SKM-1 (cell line): ENCODE results near the gene RFK.
"Not testable (repeated sequence)": the region's sequence is repeated elsewhere in the genome, so short reads cannot be mapped to it uniquely, and the experiment has no call there.

ENCODE experiments used
- DNase-seq: peaks from one replicate; lab custom pipeline; 2025; ENCODE audit not compliant: unreplicated experiment; lab: John Stamatoyannopoulos, UW

The RFK gene

DNA sequence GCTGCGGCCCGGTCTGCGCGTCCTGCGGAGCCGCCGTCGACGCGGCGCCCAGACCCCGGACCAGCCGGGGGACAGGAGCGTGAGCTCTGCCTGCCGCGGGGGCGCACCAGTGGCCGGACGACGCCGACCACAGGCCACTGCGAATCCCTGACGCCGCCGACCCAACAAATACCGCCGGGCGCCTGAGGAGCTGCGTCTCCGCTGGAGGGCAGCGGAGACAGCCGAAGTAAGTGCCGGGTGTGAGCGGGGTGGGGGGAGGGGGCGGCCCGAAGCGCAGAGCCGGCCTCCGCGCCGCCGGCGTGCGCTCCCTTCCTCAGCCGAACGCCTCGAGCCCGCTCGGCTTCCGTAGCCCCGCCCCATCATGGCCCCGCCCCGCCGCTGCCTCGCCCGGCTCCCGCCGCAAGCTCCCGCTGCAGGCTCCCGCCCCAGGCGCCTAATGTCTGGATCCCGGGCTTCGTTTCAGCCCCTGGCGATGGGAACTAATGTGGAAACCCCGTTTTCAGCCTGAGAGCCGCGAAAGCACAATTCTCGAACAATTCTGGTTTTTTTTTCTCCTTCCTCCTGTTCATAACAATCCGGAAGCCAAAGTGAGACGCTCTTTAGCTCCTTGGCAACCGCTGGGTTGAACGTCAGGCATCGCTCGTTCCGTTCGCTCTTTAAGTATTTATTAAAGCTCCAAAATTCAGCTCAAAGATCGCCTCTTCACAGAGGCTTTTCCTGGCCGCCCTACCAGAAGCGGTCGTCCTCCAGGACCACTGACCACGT is at the start of gene RFK:
RFK (minus strand) TSS at position 232 of the 765 bp plus-strand sequence. CDS start 255 bp downstream, outside the sequence.
- DNase-seq, result peak; percentile 24

DNA sequence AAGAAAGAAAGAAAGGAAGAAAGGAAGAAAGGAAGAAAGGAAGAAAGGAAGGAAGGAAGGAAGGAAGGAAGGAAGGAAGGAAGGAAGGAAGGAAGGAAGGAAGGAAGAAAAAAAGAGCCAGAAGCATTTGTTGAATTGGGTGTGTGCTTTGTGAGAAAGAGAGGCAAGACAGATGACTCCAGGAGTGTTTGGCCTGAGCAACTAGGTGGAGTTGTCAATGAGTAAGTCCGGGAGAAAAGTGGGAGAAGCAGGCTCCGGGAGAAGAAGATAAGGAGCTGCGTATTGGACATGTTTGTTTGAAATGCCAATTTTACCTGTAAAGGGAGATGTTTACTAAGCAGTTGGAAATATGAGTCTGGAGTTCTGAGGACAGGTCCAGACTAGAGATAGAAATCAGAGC is 49.7 kb upstream of the RFK start:
- no peak for DNase-seq

DNA sequence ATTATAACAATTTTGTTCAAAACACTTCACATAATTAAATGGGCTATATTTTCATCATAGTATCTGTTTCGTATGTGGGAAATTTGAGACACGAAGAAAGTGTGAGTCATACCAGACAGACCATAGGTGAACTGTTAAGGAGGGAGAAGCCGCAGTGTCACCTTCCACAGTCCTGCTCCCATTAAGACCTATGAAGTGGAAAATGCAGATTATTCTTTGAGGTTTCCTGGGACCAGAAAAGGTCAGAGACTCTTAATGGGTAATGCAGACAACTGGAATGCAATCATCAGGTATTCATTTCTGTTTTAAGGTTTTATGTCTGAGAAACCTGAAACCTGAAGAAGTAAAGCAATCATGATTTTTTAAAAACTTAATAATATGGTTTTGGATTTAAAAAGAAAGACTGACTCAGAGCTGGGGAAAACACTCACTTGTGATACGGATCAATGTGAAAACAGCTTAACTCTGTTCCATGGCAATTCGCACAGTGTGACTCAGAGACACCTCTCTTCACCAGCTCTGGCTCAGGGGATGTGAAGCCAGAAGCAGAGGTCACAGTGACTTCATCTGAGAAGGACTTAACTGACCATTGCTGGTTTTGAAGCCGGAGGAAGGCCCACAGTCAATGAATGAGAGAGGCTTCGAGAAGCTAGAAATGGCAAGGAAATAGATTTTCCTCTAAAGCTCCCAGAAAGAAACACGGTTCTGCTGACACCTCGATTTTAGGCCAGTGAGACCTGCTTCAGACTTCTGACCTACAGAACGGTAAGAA is 47.5 kb upstream of the RFK start:
- DNase-seq, result no peak

DNA sequence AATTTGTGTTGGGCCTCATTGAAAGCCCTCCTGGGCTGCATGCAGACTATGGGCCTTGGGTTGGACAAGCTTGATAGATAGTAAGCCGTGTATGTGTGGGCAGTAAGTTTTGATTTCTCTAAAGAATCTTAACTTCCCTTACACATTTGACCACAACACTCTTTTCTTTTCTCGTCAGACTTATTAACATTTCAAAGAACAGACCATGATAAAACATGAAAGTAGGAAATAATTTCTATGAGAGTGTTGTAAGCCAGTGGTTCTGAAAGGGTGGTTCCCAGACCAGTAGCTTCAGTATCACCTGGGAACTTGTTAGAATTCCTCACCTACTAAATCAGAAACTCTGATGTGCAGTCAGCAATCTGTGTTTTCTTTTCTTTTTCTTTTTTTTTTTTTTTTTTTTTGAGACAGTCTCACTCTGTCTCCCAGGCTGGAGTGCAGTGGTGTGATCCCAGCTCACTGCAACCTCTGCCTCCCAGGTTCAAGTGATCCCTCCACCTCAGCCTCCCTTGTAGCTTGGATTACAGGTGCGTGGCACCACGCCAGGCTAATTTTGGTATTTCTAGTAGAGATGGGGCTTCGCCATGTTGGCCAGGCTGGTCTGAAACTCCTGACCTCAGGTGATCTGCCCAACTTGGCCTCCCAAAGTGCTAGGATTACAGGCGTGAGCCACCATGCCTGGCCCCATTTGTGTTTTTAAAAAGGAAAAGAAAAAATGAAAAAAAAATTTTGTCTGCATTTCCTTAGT is 44.8 kb upstream of the RFK start:
- DNase-seq, result no peak

DNA sequence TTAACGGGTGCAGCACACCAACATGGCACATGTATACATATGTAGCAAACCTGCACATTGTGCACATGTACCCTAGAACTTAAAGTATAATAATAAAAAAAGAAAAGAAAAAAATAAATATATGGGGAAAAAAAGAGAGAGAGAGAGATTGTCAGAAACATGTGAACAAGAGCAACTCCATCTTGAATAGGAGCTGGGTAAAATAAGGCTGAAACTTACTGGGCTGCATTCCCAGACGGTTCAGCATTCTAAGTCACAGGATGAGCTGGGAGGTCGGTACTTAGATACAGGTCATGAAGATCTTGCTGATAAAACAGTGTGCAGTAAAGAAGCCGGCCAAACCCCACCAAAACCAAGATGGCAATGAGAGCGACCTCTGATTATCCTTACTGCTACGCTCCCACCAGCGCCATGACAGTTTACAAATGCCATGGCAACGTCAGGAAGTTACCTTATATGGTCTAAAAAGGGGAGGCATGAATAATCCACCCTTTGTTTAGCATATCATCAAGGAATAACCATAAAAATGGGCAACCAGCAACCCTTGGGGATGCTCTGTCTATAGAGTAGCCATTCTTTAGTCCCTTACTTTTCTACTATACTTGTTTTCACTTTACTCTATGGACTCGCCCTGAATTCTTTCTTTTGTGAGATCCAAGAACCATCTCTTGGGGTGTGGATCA is 42.9 kb upstream of the RFK start:
- not testable (repeated sequence) for DNase-seq

DNA sequence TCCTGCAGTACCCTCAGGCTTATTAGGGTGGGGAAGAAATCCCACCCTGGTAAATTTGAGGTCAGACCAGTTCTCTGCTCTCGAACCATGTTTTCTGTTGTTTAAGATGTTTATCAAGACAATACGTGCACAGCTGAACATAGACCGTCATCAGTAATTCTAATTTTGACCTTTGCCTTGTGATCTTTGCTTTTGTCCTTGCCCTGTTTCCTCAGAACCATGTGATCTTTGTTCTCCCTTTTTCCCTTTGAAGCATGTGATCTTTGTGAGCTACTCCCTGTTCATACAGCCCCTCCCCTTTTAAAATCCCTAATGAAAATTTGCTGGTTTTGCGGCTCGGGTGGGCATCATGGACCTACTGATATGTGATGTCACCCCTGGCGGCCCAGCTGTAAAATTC is 40.7 kb upstream of the RFK start:
- not testable (repeated sequence) for DNase-seq

DNA sequence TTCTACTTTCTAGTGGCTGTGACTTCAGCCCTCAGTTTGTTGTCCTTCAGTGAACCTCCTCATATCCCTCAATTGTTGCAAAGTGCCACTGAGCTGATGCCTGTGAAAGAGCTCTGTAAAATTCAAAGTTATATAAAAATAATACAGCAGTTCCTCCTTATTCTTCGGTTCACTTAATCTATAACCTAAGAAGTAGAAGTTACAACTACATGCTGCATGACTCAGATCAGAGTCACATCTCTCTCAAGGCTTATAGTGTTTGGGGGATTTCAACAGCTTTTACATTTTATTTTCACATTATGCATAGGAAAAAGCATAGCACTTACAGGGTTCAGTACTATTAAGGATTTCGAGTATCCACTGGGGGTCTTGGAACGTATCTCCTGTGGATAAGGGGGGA is 39.6 kb upstream of the RFK start:
- DNase-seq, result no peak

DNA sequence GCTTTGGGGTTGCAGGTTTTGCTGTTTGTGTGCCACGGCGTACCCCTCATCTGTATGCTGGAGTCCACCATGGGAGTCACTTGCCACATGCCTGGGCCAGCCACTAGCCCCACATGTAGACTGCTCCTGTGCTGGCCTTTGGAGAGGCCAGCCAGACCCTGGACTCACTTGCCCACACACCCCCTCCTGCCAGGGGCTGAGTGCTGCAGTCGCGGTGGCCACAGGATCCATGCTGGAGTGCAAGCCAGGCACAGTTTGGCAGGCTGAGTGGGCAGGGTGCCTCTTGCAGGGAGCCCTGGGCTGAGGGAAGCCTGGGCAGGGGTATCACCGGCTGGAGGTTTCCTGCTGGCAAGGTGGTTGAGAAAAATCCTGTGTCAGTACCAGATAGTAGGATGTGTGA is 39.2 kb upstream of the RFK start:
- DNase-seq, result no peak

DNA sequence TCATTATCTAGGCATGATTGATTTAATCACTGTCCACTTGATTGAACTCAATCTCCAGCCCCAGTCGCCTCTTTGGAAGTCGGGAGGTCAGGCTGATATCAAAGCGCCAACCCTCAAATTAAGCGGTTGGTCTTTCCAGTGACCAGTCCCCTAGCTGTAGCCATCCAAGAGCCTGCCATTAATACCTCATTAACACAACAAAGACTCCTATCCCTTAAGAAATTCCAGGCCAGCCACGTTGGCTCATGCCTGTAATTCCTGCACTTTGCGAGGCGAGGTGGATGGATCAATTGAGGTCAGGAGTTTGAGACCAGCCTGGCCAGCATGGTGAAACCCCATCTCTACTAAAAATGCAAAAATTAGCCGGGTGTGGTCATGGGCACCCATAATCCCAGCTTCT is 37.4 kb upstream of the RFK start:
- DNase-seq, result no peak

DNA sequence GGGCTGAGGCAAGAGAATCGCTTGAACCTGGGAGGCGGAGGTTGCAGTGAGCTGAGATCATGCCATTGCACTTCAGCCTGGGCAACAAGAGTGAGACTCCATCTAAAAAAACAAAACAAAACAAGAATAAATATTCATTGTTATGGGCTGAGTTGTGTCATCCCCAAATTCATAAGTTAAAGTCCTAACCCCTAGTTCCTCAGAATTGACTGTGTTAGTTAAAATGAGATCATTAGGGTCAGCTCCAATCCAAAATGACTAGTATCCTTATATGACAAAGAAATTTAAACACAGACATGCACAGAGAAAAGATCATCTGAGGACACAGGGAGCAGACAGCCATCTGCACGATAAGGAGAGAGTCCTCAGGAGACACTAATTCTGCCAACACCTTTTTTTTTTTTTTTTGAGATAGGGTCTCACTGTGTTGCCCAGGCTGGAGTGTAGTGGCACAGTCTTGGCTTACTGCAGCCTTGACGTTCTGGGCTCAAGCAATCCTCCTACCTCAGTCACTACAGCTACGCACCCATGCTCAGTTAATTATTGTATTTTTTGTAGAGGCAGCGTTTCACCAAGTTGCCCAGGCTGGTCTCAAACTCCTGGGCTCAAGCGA is 32.7 kb upstream of the RFK start:
- DNase-seq, result no peak

DNA sequence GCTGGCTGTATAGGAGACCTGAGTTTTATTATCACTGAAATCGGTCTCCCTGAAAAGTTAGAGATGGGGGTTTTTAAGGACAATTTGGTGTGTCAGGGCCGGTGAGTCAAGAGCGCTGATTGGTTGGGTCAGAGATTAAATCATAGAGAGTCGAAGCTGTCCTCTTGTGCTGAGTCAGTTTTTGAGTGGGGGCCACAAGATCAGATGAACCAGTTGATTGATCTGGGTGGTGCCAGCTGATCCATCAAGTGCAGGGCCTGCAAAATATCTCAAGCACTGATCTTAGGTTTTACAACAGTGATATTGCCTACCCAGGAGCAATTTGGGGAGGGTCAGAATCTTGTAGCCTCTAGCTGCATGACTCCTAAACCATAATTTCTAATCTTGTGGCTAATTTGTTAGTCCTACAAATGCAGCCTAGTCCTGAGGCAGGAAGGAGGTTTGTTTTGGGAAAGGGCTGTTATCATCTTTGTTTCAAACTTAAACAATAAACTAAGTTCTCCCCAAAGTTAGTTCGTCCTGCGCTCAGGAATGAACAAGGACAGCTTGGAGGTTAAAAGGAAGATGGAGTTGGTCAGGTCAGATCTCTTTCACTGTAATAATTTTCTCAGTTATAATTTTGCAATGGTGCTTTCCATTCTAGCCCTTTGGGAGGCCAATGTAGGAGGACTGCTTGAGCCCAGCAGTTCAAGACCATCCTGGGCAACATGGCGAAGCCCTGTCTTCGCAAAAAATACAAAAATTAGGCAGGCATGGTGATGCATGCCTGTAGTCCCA is 31.6 kb upstream of the RFK start:
- no peak for DNase-seq

DNA sequence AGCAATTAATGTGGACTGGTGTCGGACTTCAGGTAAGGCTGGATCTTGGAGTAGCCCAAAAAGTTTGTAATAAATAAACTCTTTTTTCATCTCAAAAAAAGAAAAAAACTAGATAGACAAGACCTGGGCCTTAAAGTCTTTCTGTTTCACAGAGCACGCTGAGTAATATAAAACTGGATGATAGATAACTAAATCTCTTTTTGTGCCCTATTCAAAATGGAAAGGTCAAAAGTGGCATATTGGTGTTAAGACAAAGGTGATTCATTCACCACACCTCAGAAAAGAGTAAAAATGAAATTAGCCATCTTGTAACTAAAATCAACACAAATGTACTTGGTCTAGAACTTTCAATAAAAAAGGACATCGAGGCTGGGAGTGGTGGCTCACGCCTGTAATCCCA is 30.3 kb upstream of the RFK start:
- no peak for DNase-seq

DNA sequence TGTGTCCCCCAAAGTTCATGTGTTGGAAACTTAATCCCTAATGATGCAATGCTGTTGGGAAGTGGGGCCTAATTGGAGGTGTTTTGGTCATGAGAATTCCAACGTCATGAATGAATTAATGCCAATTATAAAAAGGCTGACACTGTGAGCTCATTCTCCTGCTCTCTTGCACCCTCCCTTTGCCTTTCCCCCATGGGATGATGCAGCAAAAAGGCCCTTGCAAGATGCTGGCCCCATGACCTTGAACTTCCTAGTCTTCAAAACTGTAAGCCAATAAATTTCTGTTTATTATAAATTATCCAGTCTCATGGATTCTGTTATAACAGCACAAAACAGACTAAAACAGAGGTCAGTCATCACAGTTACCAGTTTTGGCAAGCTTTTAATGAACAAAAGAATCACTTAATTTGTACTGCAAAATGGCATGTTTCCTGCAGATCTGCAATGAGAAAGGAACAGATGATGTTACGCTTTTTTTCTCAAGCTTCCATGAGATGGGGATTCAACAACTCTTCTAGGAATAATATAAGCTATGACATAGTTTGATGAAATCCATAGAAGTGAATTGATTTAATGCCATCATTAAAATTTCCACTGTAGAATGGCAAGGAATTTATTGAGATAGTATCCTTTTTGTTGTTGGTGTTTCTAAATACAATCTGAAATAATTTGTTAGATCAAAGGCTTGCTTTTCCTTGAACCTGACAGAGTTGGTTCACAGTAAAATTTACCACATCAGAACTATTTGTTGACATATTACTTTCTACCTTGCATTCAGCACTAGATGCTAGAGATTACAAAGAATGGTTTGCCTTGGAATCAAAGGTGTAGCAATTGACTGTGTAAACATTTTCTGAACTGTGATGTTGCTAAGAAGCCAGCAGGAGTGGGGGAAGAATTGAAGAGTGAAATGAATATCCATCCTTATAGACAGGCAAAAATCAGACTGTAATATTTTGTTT is 29.3 kb upstream of the RFK start:
- DNase-seq, result no peak

DNA sequence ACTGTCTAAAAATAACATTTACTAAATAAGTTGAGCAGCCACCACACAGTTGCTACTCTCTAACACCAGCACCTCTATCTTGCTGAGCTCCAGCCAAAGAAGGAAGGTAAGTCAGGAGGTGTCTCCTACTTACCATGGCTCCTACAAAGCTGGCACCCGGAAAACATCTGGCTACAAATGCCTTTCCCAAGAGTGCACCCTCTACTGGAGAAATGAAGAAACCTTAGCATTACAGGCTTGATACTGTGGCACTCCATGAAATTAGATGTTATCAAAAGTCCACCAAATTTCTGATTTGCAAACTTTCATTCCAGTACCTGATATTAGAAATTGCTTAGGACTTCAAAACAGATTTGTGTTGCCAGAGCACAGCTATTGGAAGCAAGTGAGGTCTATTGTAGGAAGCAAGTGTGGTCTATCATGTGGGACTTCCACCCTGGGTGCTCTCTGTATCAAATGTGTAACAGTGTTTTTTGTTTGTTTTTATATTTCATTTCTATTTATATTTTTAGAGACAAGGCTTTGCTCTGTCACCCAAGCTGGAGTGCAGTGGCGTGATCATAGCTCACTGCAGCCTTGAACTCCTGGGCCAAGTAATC is 25.7 kb upstream of the RFK start:
- DNase-seq, result no peak

DNA sequence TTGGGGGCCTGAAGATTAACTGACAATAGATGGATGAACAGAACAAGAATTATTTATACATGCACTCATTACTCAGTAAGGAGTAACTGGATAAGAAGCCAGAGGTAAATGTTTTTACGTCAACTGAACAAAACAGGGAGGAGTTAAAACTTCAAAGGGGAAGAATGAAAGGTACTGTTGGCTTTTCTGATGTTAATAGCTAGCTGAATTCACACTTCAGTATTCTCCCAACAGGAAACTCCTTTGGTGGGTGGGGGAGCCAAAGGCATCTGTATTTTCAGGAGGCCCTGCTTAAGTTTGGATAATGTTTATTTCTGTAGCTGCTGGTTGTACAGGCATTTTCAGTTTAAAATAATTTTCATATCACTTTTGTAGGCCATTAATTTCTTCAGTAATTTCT is 23.2 kb upstream of the RFK start:
- no peak for DNase-seq

DNA sequence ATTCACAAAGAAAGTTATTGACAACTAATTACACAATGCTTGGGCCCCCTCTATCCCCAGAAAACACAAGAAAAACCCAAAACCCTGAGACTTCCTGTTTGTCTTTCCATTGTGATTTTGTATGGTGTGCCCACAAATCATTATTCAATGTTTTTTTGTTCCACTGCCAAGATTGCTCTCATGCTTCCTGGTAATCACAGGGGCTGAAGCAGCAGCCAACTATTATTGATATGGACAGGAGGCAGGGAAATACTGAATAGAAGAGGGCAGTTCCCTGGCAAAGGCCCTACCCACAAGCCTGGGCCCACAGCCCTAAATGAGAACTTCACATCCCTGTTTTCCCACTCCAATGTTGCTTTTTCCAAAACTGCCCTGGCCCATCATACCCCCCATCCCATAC is 21.5 kb upstream of the RFK start:
- DNase-seq, result no peak

DNA sequence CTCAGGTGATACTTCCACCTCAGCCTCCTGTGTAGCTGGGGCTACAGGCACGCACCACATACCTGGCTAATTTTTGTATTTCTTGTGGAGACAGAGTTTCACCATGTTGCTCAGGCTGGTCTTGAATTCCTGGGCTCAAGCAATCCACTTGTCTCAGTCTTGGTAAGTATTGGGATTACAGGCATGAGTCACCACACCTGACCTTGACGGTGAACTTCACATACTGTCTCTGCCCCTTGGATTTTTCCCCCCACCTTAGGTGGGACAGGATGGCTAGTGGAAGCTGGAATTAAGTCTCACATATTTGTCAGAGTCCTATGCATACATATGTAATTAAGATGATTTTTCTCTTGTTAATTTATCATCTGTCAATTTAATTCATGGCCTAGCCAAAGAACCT is 20.9 kb upstream of the RFK start:
- no peak for DNase-seq

DNA sequence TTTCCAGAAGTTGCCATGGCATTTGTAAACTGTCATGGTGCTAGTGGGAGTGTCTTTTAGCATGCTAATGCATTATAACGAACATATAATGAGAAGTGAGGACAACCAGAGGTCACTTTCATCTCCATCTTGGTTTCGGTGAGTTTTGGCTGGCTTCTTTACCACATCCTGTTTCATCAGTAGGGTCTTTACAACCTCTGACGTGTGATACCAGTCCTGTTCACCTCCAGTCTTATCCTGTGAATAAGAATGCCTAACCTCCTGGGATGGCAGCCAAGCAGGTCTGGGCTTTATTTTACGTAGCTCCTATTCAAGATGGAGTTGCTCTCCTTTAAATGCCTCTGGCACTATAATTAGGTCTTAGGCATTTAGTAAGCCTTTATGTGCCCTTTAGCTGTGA is 20.4 kb upstream of the RFK start:
- DNase-seq, result no peak

DNA sequence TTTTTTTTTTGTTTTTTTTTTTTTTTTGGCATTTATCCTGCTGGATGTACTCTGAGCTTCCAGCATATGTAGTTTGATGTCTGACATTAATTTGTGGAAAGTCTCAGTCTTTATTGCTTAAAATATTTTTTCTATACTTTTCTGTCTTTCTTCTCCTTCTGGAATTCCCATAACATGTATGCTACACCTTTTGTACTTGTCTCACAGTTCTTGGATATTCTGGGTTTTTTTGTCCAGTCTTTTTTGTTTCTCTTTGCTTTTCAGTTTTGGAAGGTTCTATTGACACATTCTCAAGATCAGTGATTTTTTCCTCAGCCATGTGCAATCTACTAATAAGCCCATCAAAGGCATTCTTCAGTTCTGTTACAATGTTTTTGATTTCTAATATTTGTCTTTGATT is 19.4 kb upstream of the RFK start:
- DNase-seq, result no peak
